Measurements from ENCODE around the gene LRFN2. TPM values are rescaled to one million over a fixed set of nuclear protein-coding genes. Genes with fewer than 3 reads are reported as not detected.

Gene LRFN2
- total RNA-seq, 2 experiments from 2014 or later = not detected

- H3K27me3 Mint-ChIP-seq = peaks cover 2% of the 10 kb centered on the region
- H3K4me1 Mint-ChIP-seq (ENCODE audit: low read depth) = no peaks in the 10 kb centered on the region
- no peaks in the 10 kb centered on the region for H3K36me3 Mint-ChIP-seq
- no peak for DNase-seq
- H3K27ac Mint-ChIP-seq = no peak overlapping the region
- no peak overlapping the region for H3K4me3 Mint-ChIP-seq
- ChIA-PET POLR2A (no interaction called here), CTCF (no interaction called here)
- no peaks in the 10 kb centered on the region for H3K9me3 Mint-ChIP-seq
- intact Hi-C loops (cut with micrococcal nuclease) = no loop called here
Observed at GRCh38 chr6:40409716-40410397, 177.3 kb downstream of the LRFN2 start.

- H3K4me3 Mint-ChIP-seq = no peak overlapping the region
- no peak overlapping the region for H3K27ac Mint-ChIP-seq
- H3K27me3 Mint-ChIP-seq = peaks cover 2% of the 10 kb centered on the region
- intact Hi-C loops (cut with micrococcal nuclease) = no loop called here
- H3K9me3 Mint-ChIP-seq = no peaks in the 10 kb centered on the region
- no peaks in the 10 kb centered on the region for H3K4me1 Mint-ChIP-seq (ENCODE audit: low read depth)
- POLR2A ChIA-PET = no interaction called here
- no peak for DNase-seq
- CTCF ChIA-PET = no interaction called here
- no peaks in the 10 kb centered on the region for H3K36me3 Mint-ChIP-seq
Observed at GRCh38 chr6:40408786-40409542, 178.2 kb downstream of the LRFN2 start.

GRCh38 chr6:40407239-40407638 is 179.9 kb downstream of the LRFN2 start:
- Mint-ChIP-seq H3K9me3 (no peaks in the 10 kb centered on the region), H3K27me3 (peaks cover 2% of the 10 kb centered on the region), H3K27ac (no peak overlapping the region), H3K4me1 (ENCODE audit: low read depth) (no peaks in the 10 kb centered on the region), H3K4me3 (no peak overlapping the region), H3K36me3 (no peaks in the 10 kb centered on the region)
- intact Hi-C loops (cut with micrococcal nuclease) = no loop called here
- CTCF ChIA-PET = no interaction called here
- POLR2A ChIA-PET = no interaction called here
- DNase-seq = no peak

GRCh38 chr6:40406175-40406574 is 181.0 kb downstream of the LRFN2 start:
- intact Hi-C loops (cut with micrococcal nuclease) = no loop called here
- Mint-ChIP-seq H3K27ac (no peak overlapping the region), H3K36me3 (no peaks in the 10 kb centered on the region), H3K4me1 (ENCODE audit: low read depth) (no peaks in the 10 kb centered on the region), H3K4me3 (no peak overlapping the region), H3K9me3 (no peaks in the 10 kb centered on the region), H3K27me3 (peaks cover 2% of the 10 kb centered on the region)
- CTCF ChIA-PET = no interaction called here
- POLR2A ChIA-PET = no interaction called here
- no peak for DNase-seq

- ChIA-PET POLR2A (no interaction called here), CTCF (no interaction called here)
- no peaks in the 10 kb centered on the region for H3K27me3 Mint-ChIP-seq
- H3K9me3 Mint-ChIP-seq = no peaks in the 10 kb centered on the region
- no peaks in the 10 kb centered on the region for H3K4me1 Mint-ChIP-seq (ENCODE audit: low read depth)
- no peak for DNase-seq
- H3K36me3 Mint-ChIP-seq = no peaks in the 10 kb centered on the region
- H3K4me3 Mint-ChIP-seq = no peak overlapping the region
- H3K27ac Mint-ChIP-seq = no peak overlapping the region
- intact Hi-C loops (cut with micrococcal nuclease) = no loop called here
Observed at GRCh38 chr6:40400738-40401137, 186.4 kb downstream of the LRFN2 start.

- Mint-ChIP-seq H3K27ac (no peak overlapping the region), H3K4me3 (no peak overlapping the region), H3K9me3 (no peaks in the 10 kb centered on the region), H3K27me3 (no peaks in the 10 kb centered on the region), H3K36me3 (no peaks in the 10 kb centered on the region), H3K4me1 (ENCODE audit: low read depth) (no peaks in the 10 kb centered on the region)
- DNase-seq = no peak
- intact Hi-C loops (cut with micrococcal nuclease) = no loop called here
- CTCF ChIA-PET = no interaction called here
- POLR2A ChIA-PET = no interaction called here
Observed at GRCh38 chr6:40399888-40400457, 187.2 kb downstream of the LRFN2 start.

- CTCF ChIA-PET = no interaction called here
Observed at GRCh38 chr6:40398810-40399477, 188.2 kb downstream of the LRFN2 start.

GRCh38 chr6:40398034-40398691 is 189.0 kb downstream of the LRFN2 start:
- intact Hi-C loops (cut with micrococcal nuclease) = no loop called here
- ChIA-PET CTCF (no interaction called here), POLR2A (no interaction called here)
- Mint-ChIP-seq H3K4me3 (no peak overlapping the region), H3K4me1 (ENCODE audit: low read depth) (no peaks in the 10 kb centered on the region), H3K36me3 (no peaks in the 10 kb centered on the region), H3K27me3 (no peaks in the 10 kb centered on the region), H3K9me3 (no peaks in the 10 kb centered on the region), H3K27ac (no peak overlapping the region)
- no peak for DNase-seq

More at GRCh38 chr6:40398810-40399477, 188.2 kb downstream of the LRFN2 start:
- Mint-ChIP-seq H3K9me3 (no peaks in the 10 kb centered on the region), H3K36me3 (no peaks in the 10 kb centered on the region), H3K27me3 (no peaks in the 10 kb centered on the region), H3K27ac (no peak overlapping the region), H3K4me3 (no peak overlapping the region), H3K4me1 (ENCODE audit: low read depth) (no peaks in the 10 kb centered on the region)
- intact Hi-C loops (cut with micrococcal nuclease) = no loop called here
- no peak for DNase-seq
- POLR2A ChIA-PET = no interaction called here

- Mint-ChIP-seq H3K36me3 (no peaks in the 10 kb centered on the region), H3K4me3 (no peak overlapping the region), H3K27me3 (no peaks in the 10 kb centered on the region), H3K9me3 (no peaks in the 10 kb centered on the region), H3K4me1 (ENCODE audit: low read depth) (no peaks in the 10 kb centered on the region), H3K27ac (no peak overlapping the region)
- ChIA-PET POLR2A (no interaction called here), CTCF (no interaction called here)
- intact Hi-C loops (cut with micrococcal nuclease) = no loop called here
- no peak for DNase-seq
Observed at GRCh38 chr6:40397287-40398033, 189.7 kb downstream of the LRFN2 start.

GRCh38 chr6:40395698-40396076 is 191.5 kb downstream of the LRFN2 start:
- intact Hi-C loops (cut with micrococcal nuclease) = no loop called here
- CTCF ChIA-PET = no interaction called here
- Mint-ChIP-seq H3K4me1 (ENCODE audit: low read depth) (no peaks in the 10 kb centered on the region), H3K36me3 (no peaks in the 10 kb centered on the region), H3K27me3 (peaks cover 6% of the 10 kb centered on the region), H3K4me3 (no peak overlapping the region), H3K27ac (no peak overlapping the region), H3K9me3 (no peaks in the 10 kb centered on the region)
- POLR2A ChIA-PET = no interaction called here
- no peak for DNase-seq

- intact Hi-C loops (cut with micrococcal nuclease) = no loop called here
- Mint-ChIP-seq H3K27me3 (peaks cover 6% of the 10 kb centered on the region), H3K27ac (no peak overlapping the region), H3K4me3 (no peak overlapping the region), H3K9me3 (no peaks in the 10 kb centered on the region), H3K4me1 (ENCODE audit: low read depth) (no peaks in the 10 kb centered on the region), H3K36me3 (no peaks in the 10 kb centered on the region)
- CTCF ChIA-PET = no interaction called here
- POLR2A ChIA-PET = interaction anchor here (0.5 kb wide), 1 partner anchor 16 kb away, joined by 9 read pairs; no protein-coding TSS in a partner anchor
- DNase-seq = no peak
Observed at GRCh38 chr6:40395066-40395697, 192.0 kb downstream of the LRFN2 start.
